H9 (cell line): ENCODE data around the gene MICAL2. TPM values are rescaled to one million over a fixed set of nuclear protein-coding genes. Genes with fewer than 3 reads are reported as not detected.

Source experiments
- DNase-seq: peaks from one replicate; pipeline ENCODE4 v3.0.0-alpha.2; 2017
- H2AFZ ChIP-seq: one replicate; pipeline ENCODE4 v1.6.1; 2013; ENCODE audit warnings: mild to moderate bottlenecking, low read length, control low read depth, moderate library complexity
- H2AK5ac ChIP-seq: 2 replicates; pipeline ENCODE4 v1.6.1; 2013; ENCODE audit warnings: low read length, control low read depth, mixed read lengths; ENCODE audit not compliant: insufficient read length
- H2BK120ac ChIP-seq: one replicate; pipeline ENCODE4 v1.6.1; 2013; ENCODE audit warnings: low read depth, mild to moderate bottlenecking, low read length, control low read depth, inconsistent platforms; ENCODE audit not compliant: poor library complexity, severe bottlenecking
- H2BK12ac ChIP-seq: 2 replicates; pipeline ENCODE4 v1.6.1; 2013; ENCODE audit warnings: low read length, control low read depth, mixed read lengths, low read depth; ENCODE audit not compliant: insufficient read length
- H2BK15ac ChIP-seq: 2 replicates; pipeline ENCODE4 v1.6.1; 2013; ENCODE audit warnings: low read depth, low read length, control low read depth
- H2BK20ac ChIP-seq: one replicate; pipeline ENCODE4 v1.6.1; 2013; ENCODE audit warnings: low read depth, mild to moderate bottlenecking, low read length, control low read depth, inconsistent platforms; ENCODE audit not compliant: poor library complexity, severe bottlenecking
- H2BK5ac ChIP-seq: 2 replicates; pipeline ENCODE4 v1.6.1; 2013; ENCODE audit warnings: low read length, control low read depth, mixed read lengths; ENCODE audit not compliant: insufficient read length
- H3K14ac ChIP-seq: 2 replicates; pipeline ENCODE4 v1.6.1; 2013; ENCODE audit warnings: low read length, control low read depth; ENCODE audit not compliant: insufficient read depth
- H3K18ac ChIP-seq: 2 replicates; pipeline ENCODE4 v1.6.1; 2013; ENCODE audit warnings: low read depth, mild to moderate bottlenecking, mixed read lengths, low read length, control low read depth; ENCODE audit not compliant: insufficient read length
- H3K23ac ChIP-seq: 2 replicates; pipeline ENCODE4 v1.6.1; 2013; ENCODE audit warnings: low read length, control low read depth, mixed read lengths, low read depth; ENCODE audit not compliant: insufficient read length
- H3K23me2 ChIP-seq: 2 replicates; pipeline ENCODE4 v1.6.1; 2013; ENCODE audit warnings: low read depth, mild to moderate bottlenecking, mixed read lengths, low read length, control low read depth; ENCODE audit not compliant: insufficient read length, poor library complexity, severe bottlenecking
- H3K27ac ChIP-seq: 2 replicates; pipeline ENCODE4 v1.5.1; 2013; ENCODE audit warnings: low read length, control low read depth, mixed read lengths, low read depth; ENCODE audit not compliant: insufficient read length
- H3K27me3 ChIP-seq: 2 replicates; pipeline ENCODE4 v1.6.1; 2013; ENCODE audit warnings: low read length, control low read depth, inconsistent platforms; ENCODE audit not compliant: insufficient read depth
- H3K4ac ChIP-seq: 2 replicates; pipeline ENCODE4 v1.6.1; 2013; ENCODE audit warnings: low read depth, mild to moderate bottlenecking, control low read depth, inconsistent platforms, low read length, moderate library complexity
- H3K4me1 ChIP-seq: 2 replicates; pipeline ENCODE4 v1.6.1; 2013; ENCODE audit warnings: low read length, control low read depth, inconsistent platforms; ENCODE audit not compliant: insufficient read depth
- H3K4me2 ChIP-seq: 2 replicates; pipeline ENCODE4 v1.6.1; 2013; ENCODE audit warnings: low read length, control low read depth, mixed read lengths; ENCODE audit not compliant: insufficient read length, insufficient read depth
- H3K56ac ChIP-seq: 2 replicates; pipeline ENCODE4 v1.6.1; 2013; ENCODE audit warnings: low read depth, mild to moderate bottlenecking, mixed read lengths, low read length, control low read depth; ENCODE audit not compliant: insufficient read length
- H3K79me1 ChIP-seq: 2 replicates; pipeline ENCODE4 v1.6.1; 2013; ENCODE audit warnings: low read depth, mild to moderate bottlenecking, moderate library complexity, low read length, control low read depth, inconsistent platforms; ENCODE audit not compliant: insufficient read depth, poor library complexity, severe bottlenecking
- H3K79me2 ChIP-seq: 2 replicates; pipeline ENCODE4 v1.6.1; 2013; ENCODE audit warnings: low read length, control low read depth, inconsistent platforms; ENCODE audit not compliant: insufficient read depth
- H3K9ac ChIP-seq: 2 replicates; pipeline ENCODE4 v1.6.1; 2013; ENCODE audit warnings: low read length, control low read depth, mixed read lengths; ENCODE audit not compliant: insufficient read length; ENCODE audit errors: extremely low read depth
- H3K9me3 ChIP-seq: one replicate; pipeline ENCODE4 v1.6.1; 2013; ENCODE audit warnings: low read depth, low read length, inconsistent platforms; ENCODE audit not compliant: control insufficient read depth
- H3T11ph ChIP-seq: one replicate; pipeline ENCODE4 v1.6.1; 2013; ENCODE audit warnings: mild to moderate bottlenecking, low read length, control low read depth, inconsistent platforms
- H4K20me1 ChIP-seq: one replicate; pipeline ENCODE4 v1.6.1; 2013; ENCODE audit not compliant: control insufficient read depth, insufficient read length, insufficient read depth
- H4K5ac ChIP-seq: 2 replicates; pipeline ENCODE4 v1.6.1; 2013; ENCODE audit warnings: low read depth, mild to moderate bottlenecking, mixed read lengths, low read length, control low read depth; ENCODE audit not compliant: insufficient read length
- H4K8ac ChIP-seq: replicated peaks from 2 replicates; pipeline ENCODE4 v1.6.1; 2013; ENCODE audit warnings: low read length, control low read depth, mixed read lengths, low read depth; ENCODE audit not compliant: insufficient read length
- H4K91ac ChIP-seq: 2 replicates; pipeline ENCODE4 v1.6.1; 2013; ENCODE audit warnings: low read depth, mild to moderate bottlenecking, moderate library complexity, mixed read lengths, low read length, control low read depth; ENCODE audit not compliant: insufficient read length
- H3K27ac Mint-ChIP-seq, 3 experiments: 2 replicates in 2 of 3; 3 replicates in 1 of 3; pipeline ENCODE4 v1.8.0; 2020 to 2021; ENCODE audit warnings: mixed read lengths in 3 of 3, mild to moderate bottlenecking in 1 of 3, moderate library complexity in 1 of 3
- H3K27me3 Mint-ChIP-seq: 2 replicates; pipeline ENCODE4 v1.8.0; 2021; ENCODE audit warnings: low read depth, mild to moderate bottlenecking, moderate library complexity, mixed read lengths
- H3K36me3 Mint-ChIP-seq, 3 experiments: 2 replicates in 2 of 3; 3 replicates in 1 of 3; pipeline ENCODE4 v1.8.0; 2020 to 2021; ENCODE audit warnings: low read depth in 3 of 3, mixed read lengths in 3 of 3; ENCODE audit not compliant: insufficient read depth in 1 of 3
- H3K4me1 Mint-ChIP-seq, 2 experiments: 2 replicates each; pipeline ENCODE4 v1.8.0; 2020; ENCODE audit warnings: mixed read lengths in 2 of 2
- H3K4me3 Mint-ChIP-seq, 2 experiments: 2 replicates in 1 of 2; 3 replicates in 1 of 2; pipeline ENCODE4 v1.8.0; 2020 to 2021; ENCODE audit warnings: mild to moderate bottlenecking in 2 of 2, mixed read lengths in 2 of 2, moderate library complexity in 1 of 2
- H3K9me3 Mint-ChIP-seq, 2 experiments: 2 replicates in 1 of 2; 3 replicates in 1 of 2; pipeline ENCODE4 v1.8.0; 2020; ENCODE audit warnings: mild to moderate bottlenecking in 2 of 2, mixed read lengths in 2 of 2, moderate library complexity in 1 of 2
- CTCF ChIP-seq: fragments of 200-600 bp; sonication (generic); conservative IDR thresholded peaks from 3 replicates; pipeline ENCODE4 v1.8.0; 2021; ENCODE audit warnings: antibody characterized with exemption, mild to moderate bottlenecking
- WGBS: extraction: QIAGEN DNeasy Blood & Tissue Kit; methylation state at CpG from one replicate; pipeline ENCODE4 v1.1.7; 2013; ENCODE audit warnings: missing lambda C conversion rate, low lambda C conversion rate, mixed read lengths; ENCODE audit not compliant: insufficient read length; ENCODE audit errors: extremely low coverage; 5-methylcytosine and 5-hydroxymethylcytosine counted together
- total RNA-seq: library from RNA; stranded (reverse); gene quantifications from 2 replicates; pipeline ENCODE4 v1.2.1, GENCODE V29; 2021

The MICAL2 gene
- total RNA-seq, 1 experiment from 2014 or later, result 4.7 TPM

GRCh38 chr11:12237381-12237784, 127.0 kb downstream of the MICAL2 start:
- no peak overlapping the region for H3K18ac ChIP-seq
- TF ChIP-seq CTCF, result no peak
- no peak for DNase-seq
- H2BK5ac ChIP-seq, result no peak overlapping the region
- no peak overlapping the region for H2AK5ac ChIP-seq
- no peak overlapping the region for H2BK120ac ChIP-seq
- H3K14ac ChIP-seq, result no peak overlapping the region
- Mint-ChIP-seq H3K36me3 (no peaks in the 10 kb centered on the region), H3K9me3 (no peaks in the 10 kb centered on the region), H3K27me3 (no peaks in the 10 kb centered on the region; the same call in none of the 2 replicates), H3K4me3 (no peak overlapping the region), H3K4me1 (peaks cover 17 to 24% of the 10 kb centered on the region in 2 experiments), H3K27ac (no peak overlapping the region)
- H3K9ac ChIP-seq, result no peak overlapping the region
- no peaks in the 10 kb centered on the region for H3K79me1 ChIP-seq
- no peak overlapping the region for H4K5ac ChIP-seq
- H4K91ac ChIP-seq, result no peak overlapping the region
- H4K8ac ChIP-seq, result no peak overlapping the region
- H3K79me2 ChIP-seq, result no peaks in the 10 kb centered on the region
- H4K20me1 ChIP-seq, result no peaks in the 10 kb centered on the region
- H3K23me2 ChIP-seq, result no peaks in the 10 kb centered on the region
- no peak overlapping the region for H2BK15ac ChIP-seq
- no peaks in the 10 kb centered on the region for H3K27me3 ChIP-seq
- no peak overlapping the region for H3K4me2 ChIP-seq
- no peak overlapping the region for H3K4ac ChIP-seq
- H3K27ac ChIP-seq, result no peak overlapping the region
- no peak overlapping the region for H2BK12ac ChIP-seq
- H3K23ac ChIP-seq, result no peak overlapping the region
- WGBS, result no CpG with 5 or more reads among the region's 3 CpGs
- no peaks in the 10 kb centered on the region for H3K9me3 ChIP-seq
- H3K4me1 ChIP-seq, result 0 out of 2 replicates have a peak, but pooled peaks cover 2% of the 10 kb centered on the region
- no peak overlapping the region for H2AFZ ChIP-seq
- H2BK20ac ChIP-seq, result no peak overlapping the region
- H3T11ph ChIP-seq, result no peak overlapping the region
- no peak overlapping the region for H3K56ac ChIP-seq
